ENCODE results near the gene ZFAND3. TPM values are rescaled to one million over a fixed set of nuclear protein-coding genes. Genes with fewer than 3 reads are reported as not detected.

ZFAND3 gene
- polyA plus RNA-seq, 1 donor (not counting 4 experiments of a cell fraction or from before 2014, with no cell fraction given), result 19.6 TPM

- H3K79me2 ChIP-seq (ENCODE audit: control insufficient read depth, insufficient read depth, low read length), result no peaks in the 10 kb centered on the region
Measured at GRCh38 chr6:38137608-38138265, 318.2 kb downstream of the ZFAND3 start.

GRCh38 chr6:38138374-38138773, 318.8 kb downstream of the ZFAND3 start:
- H3K27ac ChIP-seq (ENCODE audit: control insufficient read depth, insufficient read depth, low read length), result no peak overlapping the region
- dilution Hi-C loops (cut with MboI; ENCODE audit: extremely low pct_ligation_motif_present, low sequenced_read_pairs), result no loop called here
- H3K9me3 ChIP-seq (ENCODE audit: control insufficient read depth, low read depth, low read length), result no peaks in the 10 kb centered on the region
- no peak overlapping the region for H3K9ac ChIP-seq (ENCODE audit: control insufficient read depth, extremely low read depth, insufficient read depth, low read length)
- H2AFZ ChIP-seq (ENCODE audit: control insufficient read depth, low read length), result no peak overlapping the region
- H3K4me3 ChIP-seq (ENCODE audit: control insufficient read depth in 2 of 3, extremely low read depth in 1 of 3, insufficient read depth in 2 of 3, low read depth in 1 of 3, low read length in 3 of 3), result no peak overlapping the region
- H3K4me2 ChIP-seq (ENCODE audit: control insufficient read depth, extremely low read depth, insufficient read depth, low read depth, low read length), result no peak overlapping the region
- TF ChIP-seq, protein P1, sequence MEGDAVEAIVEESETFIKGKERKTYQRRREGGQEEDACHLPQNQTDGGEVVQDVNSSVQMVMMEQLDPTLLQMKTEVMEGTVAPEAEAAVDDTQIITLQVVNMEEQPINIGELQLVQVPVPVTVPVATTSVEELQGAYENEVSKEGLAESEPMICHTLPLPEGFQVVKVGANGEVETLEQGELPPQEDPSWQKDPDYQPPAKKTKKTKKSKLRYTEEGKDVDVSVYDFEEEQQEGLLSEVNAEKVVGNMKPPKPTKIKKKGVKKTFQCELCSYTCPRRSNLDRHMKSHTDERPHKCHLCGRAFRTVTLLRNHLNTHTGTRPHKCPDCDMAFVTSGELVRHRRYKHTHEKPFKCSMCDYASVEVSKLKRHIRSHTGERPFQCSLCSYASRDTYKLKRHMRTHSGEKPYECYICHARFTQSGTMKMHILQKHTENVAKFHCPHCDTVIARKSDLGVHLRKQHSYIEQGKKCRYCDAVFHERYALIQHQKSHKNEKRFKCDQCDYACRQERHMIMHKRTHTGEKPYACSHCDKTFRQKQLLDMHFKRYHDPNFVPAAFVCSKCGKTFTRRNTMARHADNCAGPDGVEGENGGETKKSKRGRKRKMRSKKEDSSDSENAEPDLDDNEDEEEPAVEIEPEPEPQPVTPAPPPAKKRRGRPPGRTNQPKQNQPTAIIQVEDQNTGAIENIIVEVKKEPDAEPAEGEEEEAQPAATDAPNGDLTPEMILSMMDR (optimal IDR thresholded peaks at IDR 0.05 in 1 of 3, IDR thresholded peaks at IDR 0.05 in 1 of 3, conservative IDR thresholded peaks at IDR 0.05 in 1 of 3; ENCODE audit: extremely low read depth in 1 of 3, insufficient read depth in 2 of 3, low read length in 3 of 3), result no peak
- TF ChIP-seq EZH2 (IDR thresholded peaks at IDR 0.05; ENCODE audit: low read length), result no peak
- DNase-seq (ENCODE audit: low read depth, low spot score) (no peak), FAIRE-seq (no peak)
- H3K4me1 ChIP-seq (ENCODE audit: control insufficient read depth, extremely low read depth, insufficient read depth, low read length), result no peaks in the 10 kb centered on the region
- peaks cover 3% of the 10 kb centered on the region for H4K20me1 ChIP-seq (ENCODE audit: control insufficient read depth, extremely low read depth, insufficient read depth, low read length)
- H3K9me1 ChIP-seq (ENCODE audit: control insufficient read depth, extremely low read depth, insufficient read depth, low read length), result no peaks in the 10 kb centered on the region
- H3K27me3 ChIP-seq (ENCODE audit: control insufficient read depth, extremely low read depth, insufficient read depth, low read length), result no peaks in the 10 kb centered on the region
- peaks cover 2 to 3% of the 10 kb centered on the region in 2 experiments for H3K36me3 ChIP-seq (ENCODE audit: control insufficient read depth in 2 of 2, extremely low read depth in 1 of 2, insufficient read depth in 2 of 2, low read length in 2 of 2)
- no peaks in the 10 kb centered on the region for H3K79me2 ChIP-seq (ENCODE audit: control insufficient read depth, insufficient read depth, low read length)

More at GRCh38 chr6:38137608-38138265, 318.2 kb downstream of the ZFAND3 start:
- DNase-seq (ENCODE audit: low read depth, low spot score) (no peak), FAIRE-seq (no peak)
- Histone ChIP-seq H3K9me1 (ENCODE audit: control insufficient read depth, extremely low read depth, insufficient read depth, low read length) (no peaks in the 10 kb centered on the region), H3K27me3 (ENCODE audit: control insufficient read depth, extremely low read depth, insufficient read depth, low read length) (no peaks in the 10 kb centered on the region), H2AFZ (ENCODE audit: control insufficient read depth, low read length) (no peak overlapping the region), H4K20me1 (ENCODE audit: control insufficient read depth, extremely low read depth, insufficient read depth, low read length) (peaks cover 3% of the 10 kb centered on the region), H3K4me3 (ENCODE audit: control insufficient read depth in 2 of 3, extremely low read depth in 1 of 3, insufficient read depth in 2 of 3, low read depth in 1 of 3, low read length in 3 of 3) (no peak overlapping the region), H3K27ac (ENCODE audit: control insufficient read depth, insufficient read depth, low read length) (no peak overlapping the region), H3K9me3 (ENCODE audit: control insufficient read depth, low read depth, low read length) (no peaks in the 10 kb centered on the region), H3K4me1 (ENCODE audit: control insufficient read depth, extremely low read depth, insufficient read depth, low read length) (no peaks in the 10 kb centered on the region), H3K4me2 (ENCODE audit: control insufficient read depth, extremely low read depth, insufficient read depth, low read depth, low read length) (no peak overlapping the region), H3K36me3 (ENCODE audit: control insufficient read depth in 2 of 2, extremely low read depth in 1 of 2, insufficient read depth in 2 of 2, low read length in 2 of 2) (peaks cover 3 to 5% of the 10 kb centered on the region in 2 experiments), H3K9ac (ENCODE audit: control insufficient read depth, extremely low read depth, insufficient read depth, low read length) (no peak overlapping the region)
- no peak for TF ChIP-seq EZH2 (IDR thresholded peaks at IDR 0.05; ENCODE audit: low read length)
- TF ChIP-seq, protein P1 (optimal IDR thresholded peaks at IDR 0.05 in 1 of 3, IDR thresholded peaks at IDR 0.05 in 1 of 3, conservative IDR thresholded peaks at IDR 0.05 in 1 of 3; ENCODE audit: extremely low read depth in 1 of 3, insufficient read depth in 2 of 3, low read length in 3 of 3), result no peak
- dilution Hi-C loops (cut with MboI; ENCODE audit: extremely low pct_ligation_motif_present, low sequenced_read_pairs), result no loop called here

All from keratinocyte (primary cell).